ENCODE results near the gene CCND3.

DNA sequence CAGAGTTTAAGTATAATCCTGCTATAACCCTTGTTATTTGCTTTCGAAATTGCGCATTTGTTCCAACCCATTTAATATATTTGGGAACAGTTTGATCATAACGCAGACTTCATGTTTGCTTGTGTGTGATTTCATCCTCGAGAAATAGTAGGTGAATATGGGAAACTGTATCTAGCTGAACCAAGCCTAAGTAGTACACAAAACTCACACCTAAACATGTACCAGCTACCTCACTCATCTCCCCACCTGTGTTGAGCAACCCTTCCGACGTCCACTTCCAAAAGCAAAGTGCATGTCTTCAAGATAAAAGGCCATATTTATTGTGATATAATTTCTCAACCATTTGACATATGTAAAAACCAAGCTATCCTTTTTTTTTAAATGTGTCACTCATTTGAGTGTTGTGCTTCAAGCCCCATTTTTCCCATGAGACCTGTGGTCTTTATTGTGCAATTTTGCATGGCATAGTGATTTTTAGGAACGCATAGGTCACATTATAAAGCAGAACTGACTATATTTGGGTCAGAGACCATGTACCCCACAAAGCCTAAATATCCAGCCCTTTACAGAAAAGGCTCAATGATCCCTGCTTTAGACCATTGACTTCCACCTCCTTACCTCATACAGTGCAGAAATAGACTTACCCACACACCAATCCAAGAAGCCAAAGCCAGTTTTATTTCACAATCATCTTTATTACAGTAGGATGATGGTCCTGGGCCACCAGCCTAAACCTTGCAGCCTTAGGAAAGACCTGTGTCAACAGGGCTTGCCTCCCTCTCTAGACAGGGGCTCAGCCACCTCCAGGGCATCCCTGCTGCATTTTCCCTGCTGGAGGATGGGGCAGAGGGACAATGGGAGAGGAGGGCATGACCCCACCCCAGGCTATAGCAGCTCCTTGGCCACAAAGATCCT, 7.1 kb downstream of the CCND3 start:
- no peak for TF ChIP-seq POLR2A (IDR thresholded peaks at IDR 0.05)
- TF ChIP-seq, protein P1, sequence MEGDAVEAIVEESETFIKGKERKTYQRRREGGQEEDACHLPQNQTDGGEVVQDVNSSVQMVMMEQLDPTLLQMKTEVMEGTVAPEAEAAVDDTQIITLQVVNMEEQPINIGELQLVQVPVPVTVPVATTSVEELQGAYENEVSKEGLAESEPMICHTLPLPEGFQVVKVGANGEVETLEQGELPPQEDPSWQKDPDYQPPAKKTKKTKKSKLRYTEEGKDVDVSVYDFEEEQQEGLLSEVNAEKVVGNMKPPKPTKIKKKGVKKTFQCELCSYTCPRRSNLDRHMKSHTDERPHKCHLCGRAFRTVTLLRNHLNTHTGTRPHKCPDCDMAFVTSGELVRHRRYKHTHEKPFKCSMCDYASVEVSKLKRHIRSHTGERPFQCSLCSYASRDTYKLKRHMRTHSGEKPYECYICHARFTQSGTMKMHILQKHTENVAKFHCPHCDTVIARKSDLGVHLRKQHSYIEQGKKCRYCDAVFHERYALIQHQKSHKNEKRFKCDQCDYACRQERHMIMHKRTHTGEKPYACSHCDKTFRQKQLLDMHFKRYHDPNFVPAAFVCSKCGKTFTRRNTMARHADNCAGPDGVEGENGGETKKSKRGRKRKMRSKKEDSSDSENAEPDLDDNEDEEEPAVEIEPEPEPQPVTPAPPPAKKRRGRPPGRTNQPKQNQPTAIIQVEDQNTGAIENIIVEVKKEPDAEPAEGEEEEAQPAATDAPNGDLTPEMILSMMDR (IDR thresholded peaks at IDR 0.05): no peak
